HUES64 (cell line): Measurements from ENCODE around the gene ADAM12.

ENCODE experiments used
- H3K27ac ChIP-seq: 2 replicates; pipeline ENCODE4 v1.7.0; 2013; ENCODE audit warnings: low read depth, low read length, inconsistent platforms
- H3K27me3 ChIP-seq: 2 replicates; pipeline ENCODE4 v1.6.1; 2013; ENCODE audit warnings: mild to moderate bottlenecking, low read length; ENCODE audit not compliant: insufficient read depth
- H3K36me3 ChIP-seq: 2 replicates; pipeline ENCODE4 v1.6.1; 2013; ENCODE audit warnings: mild to moderate bottlenecking, low read length; ENCODE audit not compliant: insufficient read depth
- H3K4me1 ChIP-seq: 2 replicates; pipeline ENCODE4 v1.6.1; 2013; ENCODE audit warnings: mild to moderate bottlenecking, low read length, moderate library complexity; ENCODE audit not compliant: insufficient read depth
- H3K4me3 ChIP-seq: 2 replicates; pipeline ENCODE4 v1.5.1; 2013; ENCODE audit warnings: mild to moderate bottlenecking, low read length, moderate library complexity
- H3K9ac ChIP-seq: 2 replicates; pipeline ENCODE4 v1.6.1; 2013; ENCODE audit warnings: mild to moderate bottlenecking, low read depth, low read length
- H3K9me3 ChIP-seq: 2 replicates; pipeline ENCODE4 v1.6.1; 2013; ENCODE audit warnings: low read depth, low read length; ENCODE audit not compliant: insufficient read depth
- WGBS: fragments of 150-250, 120-280 bp; methylation state at CpG from one replicate; pipeline ENCODE4 v1.1.7; 2013; ENCODE audit warnings: missing lambda C conversion rate; 5-methylcytosine and 5-hydroxymethylcytosine counted together

The ADAM12 gene

DNA sequence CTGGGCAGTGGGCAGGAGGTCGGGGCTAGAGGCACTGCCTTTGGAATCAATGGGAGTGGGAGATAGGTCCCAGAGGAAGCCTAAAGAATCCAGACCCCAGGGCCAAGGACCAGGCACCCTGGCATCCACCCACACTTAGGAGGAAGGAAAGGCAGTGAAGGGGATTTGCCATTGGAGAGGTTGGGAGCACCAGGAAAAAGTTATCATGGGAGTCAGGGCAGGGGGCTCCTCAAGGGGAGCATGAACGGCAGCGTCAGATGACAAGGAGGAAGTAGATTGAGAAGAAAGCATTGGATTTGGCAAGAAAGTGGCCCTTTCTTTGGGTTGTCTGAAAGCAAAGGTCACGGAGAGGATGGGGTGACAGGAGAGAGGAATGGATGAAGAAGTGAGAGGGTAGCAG lies 142.8 kb downstream of the ADAM12 start:
- no peak overlapping the region for H3K4me3 ChIP-seq
- WGBS = 92% methylated on average over 4 of the region's 4 CpGs
- no peaks in the 10 kb centered on the region for H3K9me3 ChIP-seq
- H3K36me3 ChIP-seq = no peaks in the 10 kb centered on the region
- no peak overlapping the region for H3K27ac ChIP-seq
- H3K27me3 ChIP-seq = no peaks in the 10 kb centered on the region
- H3K4me1 ChIP-seq = peaks cover 16% of the 10 kb centered on the region
- H3K9ac ChIP-seq = no peak overlapping the region

DNA sequence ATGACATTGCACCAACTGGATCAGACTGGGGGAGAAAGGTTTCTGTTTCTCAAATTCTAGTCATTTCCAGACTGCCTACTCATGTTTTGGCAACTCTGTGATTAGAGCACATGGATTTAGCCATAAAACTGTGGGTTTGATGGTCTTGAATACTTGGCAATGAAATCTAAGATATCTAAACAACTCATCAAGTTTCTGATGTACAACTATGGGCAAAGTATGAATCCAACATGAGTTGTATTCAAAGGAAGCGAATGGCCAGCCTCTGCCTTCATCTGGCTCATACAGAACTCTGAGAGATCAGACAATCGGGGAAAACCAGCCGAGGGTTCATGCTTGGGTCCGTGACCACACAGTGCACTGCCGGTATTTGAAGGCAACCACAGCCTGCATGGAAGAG lies 144.3 kb downstream of the ADAM12 start:
- H3K36me3 ChIP-seq = no peaks in the 10 kb centered on the region
- H3K4me1 ChIP-seq = peaks cover 16% of the 10 kb centered on the region
- H3K27ac ChIP-seq = no peak overlapping the region
- H3K27me3 ChIP-seq = no peaks in the 10 kb centered on the region
- no peaks in the 10 kb centered on the region for H3K9me3 ChIP-seq
- 95% methylated on average over 5 of the region's 5 CpGs for WGBS
- H3K9ac ChIP-seq = no peak overlapping the region
- H3K4me3 ChIP-seq = no peak overlapping the region

- no peak overlapping the region for H3K9ac ChIP-seq
- no peaks in the 10 kb centered on the region for H3K36me3 ChIP-seq
- no peak overlapping the region for H3K4me3 ChIP-seq
- no peaks in the 10 kb centered on the region for H3K9me3 ChIP-seq
- no peaks in the 10 kb centered on the region for H3K27me3 ChIP-seq
- H3K4me1 ChIP-seq = peaks cover 16% of the 10 kb centered on the region
- H3K27ac ChIP-seq = no peak overlapping the region
Observed at GRCh38 chr10:126243306-126243705, 145.0 kb downstream of the ADAM12 start.

- no peak overlapping the region for H3K27ac ChIP-seq
- H3K36me3 ChIP-seq = no peaks in the 10 kb centered on the region
- no peak overlapping the region for H3K9ac ChIP-seq
- 96% methylated on average over 13 of the region's 13 CpGs for WGBS
- H3K27me3 ChIP-seq = no peaks in the 10 kb centered on the region
- H3K9me3 ChIP-seq = no peaks in the 10 kb centered on the region
- H3K4me1 ChIP-seq = peaks cover 16% of the 10 kb centered on the region
- no peak overlapping the region for H3K4me3 ChIP-seq
Observed at GRCh38 chr10:126242397-126243260, 145.6 kb downstream of the ADAM12 start.

DNA sequence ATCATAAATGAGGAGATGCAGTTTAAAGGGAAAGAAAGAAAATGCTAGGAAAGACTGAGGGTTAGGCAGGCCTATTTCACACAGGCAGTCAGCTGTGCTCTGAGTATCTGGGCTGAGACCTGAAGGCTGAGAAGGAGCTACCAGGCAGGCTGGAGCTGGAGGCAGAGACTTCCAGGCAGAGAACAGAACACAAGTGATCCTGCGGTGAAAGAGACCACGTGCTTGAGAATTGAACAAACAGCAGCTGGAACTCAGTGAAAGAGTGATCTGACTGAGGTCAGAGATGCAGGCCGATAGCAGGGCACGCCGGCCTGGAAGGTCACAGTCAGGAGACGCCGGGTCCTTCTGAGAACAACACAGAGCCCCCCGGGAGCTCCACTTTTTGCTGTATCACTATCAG lies 147.8 kb downstream of the ADAM12 start:
- Histone ChIP-seq H3K9me3 (no peaks in the 10 kb centered on the region), H3K27ac (no peak overlapping the region), H3K36me3 (no peaks in the 10 kb centered on the region), H3K9ac (no peak overlapping the region), H3K27me3 (no peaks in the 10 kb centered on the region), H3K4me1 (no peaks in the 10 kb centered on the region), H3K4me3 (no peak overlapping the region)
- WGBS = 89% methylated on average over 8 of the region's 8 CpGs

DNA sequence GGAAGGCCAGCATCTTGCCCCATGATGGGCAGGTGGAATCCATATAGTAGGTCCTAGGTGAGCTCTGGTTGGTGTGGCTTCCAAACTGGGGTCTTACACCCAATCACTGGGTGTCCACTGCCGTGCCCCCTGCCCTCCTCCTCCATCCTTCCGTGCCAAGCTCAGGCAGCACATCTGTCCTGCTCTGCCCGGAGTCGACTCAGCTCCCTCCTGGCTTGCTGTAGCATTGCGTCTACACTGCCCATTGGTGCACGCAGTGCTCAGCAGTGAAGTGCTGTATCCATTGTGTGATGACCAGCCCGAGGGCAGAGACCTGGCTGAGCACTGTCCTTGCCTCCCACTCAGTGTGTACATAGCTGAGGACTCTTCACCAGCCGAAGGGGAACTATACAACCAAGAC lies 148.4 kb downstream of the ADAM12 start:
- no peak overlapping the region for H3K27ac ChIP-seq

GRCh38 chr10:126235979-126236851 lies 152.1 kb downstream of the ADAM12 start:
- no peaks in the 10 kb centered on the region for H3K27me3 ChIP-seq
- H3K9ac ChIP-seq = no peak overlapping the region
- WGBS = 95% methylated on average over 12 of the region's 12 CpGs
- H3K4me1 ChIP-seq = no peaks in the 10 kb centered on the region
- H3K4me3 ChIP-seq = no peak overlapping the region
- H3K36me3 ChIP-seq = no peaks in the 10 kb centered on the region
- no peak overlapping the region for H3K27ac ChIP-seq
- no peaks in the 10 kb centered on the region for H3K9me3 ChIP-seq

More for the DNA sequence above, 148.4 kb downstream of the ADAM12 start:
- Histone ChIP-seq H3K36me3 (no peaks in the 10 kb centered on the region), H3K9me3 (no peaks in the 10 kb centered on the region), H3K4me1 (no peaks in the 10 kb centered on the region), H3K27me3 (no peaks in the 10 kb centered on the region), H3K4me3 (no peak overlapping the region), H3K9ac (no peak overlapping the region)
- 94% methylated on average over 8 of the region's 8 CpGs for WGBS

DNA sequence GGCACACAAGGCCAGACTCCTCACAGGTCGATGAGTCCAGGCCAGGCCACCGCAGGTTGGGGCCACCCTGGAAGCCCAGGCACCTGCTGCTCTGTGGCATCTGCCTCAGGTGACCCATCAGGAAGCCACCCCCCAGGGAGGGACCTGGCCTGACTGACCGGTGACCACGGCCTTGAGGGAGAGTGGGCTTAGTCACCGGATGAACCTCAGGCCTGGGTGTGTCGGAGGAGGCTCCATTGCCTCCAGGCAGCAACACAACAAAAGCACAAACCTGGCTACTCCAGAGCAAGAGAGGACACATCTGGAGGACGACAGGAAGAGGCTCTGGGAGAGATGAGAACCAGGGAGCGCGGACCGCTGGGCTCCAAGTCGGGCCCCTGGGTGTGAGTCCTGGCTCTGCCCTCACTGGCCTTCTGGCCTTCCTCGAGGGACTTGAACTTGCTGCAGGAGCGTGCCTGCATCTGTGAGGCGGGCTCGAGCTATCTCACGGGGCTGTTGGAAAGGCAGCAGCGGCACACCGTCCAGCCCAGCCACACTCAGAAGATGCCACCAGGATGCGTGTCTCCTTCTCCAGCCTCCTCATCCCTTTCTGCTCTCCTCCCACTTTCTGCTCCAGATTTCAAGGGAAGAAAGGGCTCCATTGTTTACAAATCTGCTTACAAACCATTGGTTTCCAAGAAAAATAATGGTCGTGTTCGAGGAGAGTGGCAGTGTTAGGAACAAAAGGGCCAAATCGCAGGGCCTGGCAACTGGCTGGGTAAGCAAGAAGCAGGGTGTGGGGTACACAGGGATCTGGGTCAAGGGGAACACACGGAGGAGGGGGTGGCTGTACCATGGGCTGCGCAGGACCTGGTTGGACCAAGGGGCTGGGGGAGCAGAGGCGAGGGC lies 152.9 kb downstream of the ADAM12 start:
- no peaks in the 10 kb centered on the region for H3K9me3 ChIP-seq
- no peaks in the 10 kb centered on the region for H3K36me3 ChIP-seq
- no peak overlapping the region for H3K27ac ChIP-seq
- no peaks in the 10 kb centered on the region for H3K4me1 ChIP-seq
- H3K4me3 ChIP-seq = no peak overlapping the region
- WGBS = 94% methylated on average over 25 of the region's 25 CpGs
- no peaks in the 10 kb centered on the region for H3K27me3 ChIP-seq
- H3K9ac ChIP-seq = no peak overlapping the region

DNA sequence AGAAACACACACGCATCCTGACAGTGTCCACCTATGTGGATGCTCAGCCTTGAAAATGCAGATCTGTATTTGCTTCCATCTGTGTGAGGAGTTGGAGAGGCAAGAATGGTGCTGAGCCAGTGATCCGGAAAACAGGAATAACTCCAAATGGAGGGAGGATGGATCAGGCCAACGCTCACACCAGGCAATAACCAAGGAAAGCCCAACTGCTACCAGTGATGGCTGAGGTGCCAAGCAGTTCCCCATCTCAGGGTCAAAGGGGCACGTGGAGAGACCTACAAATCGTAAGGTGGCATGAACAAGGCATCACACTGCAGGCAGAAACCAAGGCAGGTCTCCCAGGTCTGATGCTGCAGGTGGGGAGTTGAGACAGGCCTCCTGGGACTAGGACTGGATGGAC lies 153.6 kb downstream of the ADAM12 start:
- Histone ChIP-seq H3K4me1 (no peaks in the 10 kb centered on the region), H3K9ac (no peak overlapping the region), H3K27me3 (no peaks in the 10 kb centered on the region), H3K27ac (no peak overlapping the region), H3K4me3 (no peak overlapping the region), H3K36me3 (no peaks in the 10 kb centered on the region), H3K9me3 (no peaks in the 10 kb centered on the region)
- WGBS = 97% methylated on average over 5 of the region's 5 CpGs

DNA sequence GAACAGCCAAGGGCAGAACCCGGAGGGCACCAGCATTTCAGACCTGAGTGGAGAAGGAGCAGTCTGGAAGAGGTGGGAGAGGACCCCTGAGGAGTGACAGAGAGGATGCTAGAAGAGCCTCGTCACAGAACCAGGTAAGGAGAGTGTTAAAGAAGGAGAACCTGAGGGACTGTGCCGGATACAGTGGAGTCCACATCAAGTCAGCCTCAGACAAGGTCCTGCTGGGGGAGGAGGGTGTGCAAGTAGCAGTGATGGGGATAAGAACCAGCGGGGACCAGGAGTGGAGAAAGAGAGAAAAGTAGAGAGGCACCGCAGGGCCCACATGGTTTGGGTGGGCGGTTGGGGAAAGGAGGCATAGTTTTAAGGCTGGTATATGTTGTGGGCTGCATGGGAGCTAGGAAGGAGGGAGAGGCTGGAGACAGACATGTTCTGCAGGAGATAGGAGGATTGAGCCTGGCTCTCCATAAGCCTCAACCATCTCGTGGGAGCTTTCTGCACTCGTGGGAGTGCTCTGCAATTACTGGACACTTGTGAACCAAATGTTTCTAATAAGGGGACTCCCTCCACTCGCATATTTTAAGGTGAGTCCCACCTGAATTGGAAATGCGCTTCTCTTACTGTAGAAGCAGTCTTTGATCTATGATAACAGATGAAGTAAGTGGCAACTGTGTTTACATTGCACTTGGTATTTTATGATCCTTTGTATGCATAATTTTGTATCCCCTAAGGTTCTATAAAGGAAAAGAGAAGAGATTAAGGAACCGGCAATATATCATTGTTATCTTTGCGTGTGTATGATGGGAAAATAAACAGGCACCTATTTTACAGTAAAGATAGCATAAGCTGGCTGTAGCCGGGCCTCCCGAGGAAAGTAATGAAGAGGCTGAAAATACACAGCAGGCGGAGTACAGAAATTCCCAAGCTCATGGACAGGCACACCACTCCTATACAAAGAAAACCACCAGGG lies 154.8 kb downstream of the ADAM12 start:
- Histone ChIP-seq H3K9ac (no peak overlapping the region), H3K9me3 (no peaks in the 10 kb centered on the region), H3K27me3 (no peaks in the 10 kb centered on the region), H3K27ac (no peak overlapping the region), H3K4me1 (no peaks in the 10 kb centered on the region; the same call in 1 of the 2 replicates), H3K4me3 (no peak overlapping the region), H3K36me3 (no peaks in the 10 kb centered on the region)
- 92% methylated on average over 13 of the region's 15 CpGs for WGBS
